HG03060 (cell line): ENCODE data around the gene ZNF17.
"Not testable (repeated sequence)": the region's sequence is repeated elsewhere in the genome, so short reads cannot be mapped to it uniquely, and the experiment has no call there.

Experiments
- ATAC-seq: cut with Tn5 transposase; IDR thresholded peaks from one replicate; pipeline ENCODE4 v1.9.1; 2021; ENCODE audit warnings: low read depth, moderate number of reproducible peaks; ENCODE audit not compliant: unreplicated experiment

The ZNF17 gene

GRCh38 chr19:57410877-57411671 lies at the start of gene ZNF17:
Gene ZNF17, plus strand, starts transcription at chr19:57411161. Its CDS starts 2,455 bp downstream, at chr19:57413616.
- peak; percentile 94 for ATAC-seq

GRCh38 chr19:57362419-57362818 lies 48.5 kb upstream of the ZNF17 start:
- ATAC-seq = no peak

- peak; percentile 88 for ATAC-seq
These were observed 47.8 kb upstream of the ZNF17 start, which contains the start of the genes TRAPPC2B and ZNF547 for GRCh38 chr19:57362997-57363687. Gene TRAPPC2B, plus strand, starts transcription at chr19:57363551. Its CDS starts 1,283 bp downstream, at chr19:57364834. Gene ZNF547, plus strand, starts transcription at chr19:57363551. Its CDS starts 5,005 bp downstream, at chr19:57368556.

- ATAC-seq = no peak
These were observed 47.2 kb upstream of the ZNF17 start for GRCh38 chr19:57363688-57364181.

GRCh38 chr19:57366776-57367175 lies 44.2 kb upstream of the ZNF17 start:
- no peak for ATAC-seq

- no peak for ATAC-seq
These were observed 36.8 kb upstream of the ZNF17 start for GRCh38 chr19:57374179-57374578.

GRCh38 chr19:57374647-57375046 lies 36.3 kb upstream of the ZNF17 start:
- ATAC-seq = not testable (repeated sequence)

GRCh38 chr19:57376151-57376550 lies 34.8 kb upstream of the ZNF17 start:
- ATAC-seq = no peak

GRCh38 chr19:57377498-57378146 lies 33.3 kb upstream of the ZNF17 start:
- no peak for ATAC-seq

- ATAC-seq = no peak
These were observed 30.0 kb upstream of the ZNF17 start for GRCh38 chr19:57380923-57381322.

- no peak for ATAC-seq
These were observed 28.0 kb upstream of the ZNF17 start for GRCh38 chr19:57382806-57383488.

- ATAC-seq = no peak
These were observed 21.7 kb upstream of the ZNF17 start for GRCh38 chr19:57389194-57389729.

- ATAC-seq = peak; percentile 93
These were observed 21.0 kb upstream of the ZNF17 start, which contains the start of gene ZNF548 for GRCh38 chr19:57389730-57390598. Gene ZNF548, plus strand, starts transcription at chr19:57389854. Its CDS starts 246 bp downstream, at chr19:57390100.

GRCh38 chr19:57395710-57396109 lies 15.3 kb upstream of the ZNF17 start:
- no peak for ATAC-seq

GRCh38 chr19:57398868-57399267 lies 12.1 kb upstream of the ZNF17 start:
- ATAC-seq = no peak

- ATAC-seq = no peak
These were observed 7.0 kb upstream of the ZNF17 start for GRCh38 chr19:57403737-57404563.

- ATAC-seq = no peak
These were observed 4.3 kb upstream of the ZNF17 start for GRCh38 chr19:57406516-57407123.

- no peak for ATAC-seq
These were observed 8.5 kb downstream of the ZNF17 start for GRCh38 chr19:57419439-57419838.
